Sigmoid colon (tissue), 7 donors: ENCODE data around the gene BTG3. TPM values are rescaled to one million over a fixed set of nuclear protein-coding genes. Genes with fewer than 3 reads are reported as not detected.

Experiments used
- DNase-seq: peaks from one replicate; pipeline ENCODE4 v3.0.0-alpha.2; 2019
- H3K27ac ChIP-seq, 4 donors: fragments of 200-600 bp; sonication (generic); one replicate each; pipeline ENCODE4 v1.5.1; 2016 to 2019; ENCODE audit warnings: mild to moderate bottlenecking in 1 of 4
- H3K27me3 ChIP-seq, 3 donors: fragments of 200-600 bp; sonication (generic); one replicate each; pipeline ENCODE4 v1.5.1; 2019; ENCODE audit warnings: mild to moderate bottlenecking in 1 of 3
- H3K36me3 ChIP-seq, 4 donors: fragments of 200-600 bp; sonication (generic); one replicate each; pipeline ENCODE4 v1.5.1; 2016 to 2019
- H3K4me1 ChIP-seq, 4 donors: fragments of 200-600 bp; sonication (generic); one replicate each; pipeline ENCODE4 v1.5.1; 2017 to 2019
- H3K4me3 ChIP-seq, 4 donors: fragments of 200-600 bp; sonication (generic); one replicate each; pipeline ENCODE4 v1.5.1; 2017 to 2019; ENCODE audit warnings: mild to moderate bottlenecking in 2 of 4, moderate library complexity in 1 of 4
- H3K9me3 ChIP-seq, 4 donors: fragments of 200-600 bp in 3 of 4; sonication (generic) in 3 of 4; one replicate each; pipeline versions ENCODE4 v1.5.1 to v1.6.1; 2013 to 2019
- EP300 ChIP-seq, 4 donors: sonication (generic); formaldehyde crosslinking; IDR thresholded peaks; one replicate each; pipeline ENCODE4 v1.6.1; 2017; ENCODE audit warnings: antibody characterized with exemption in 4 of 4
- POLR2A ChIP-seq, 2 donors: fragments of 450-650 bp; IDR thresholded peaks; one replicate each; pipeline ENCODE4 v1.6.1; 2016; ENCODE audit warnings: antibody characterized with exemption in 2 of 2, mild to moderate bottlenecking in 2 of 2, moderate library complexity in 2 of 2
- POLR2AphosphoS5 ChIP-seq, 4 donors: sonication (generic); formaldehyde crosslinking; IDR thresholded peaks; one replicate each; pipeline ENCODE4 v1.6.1; 2017; ENCODE audit warnings: antibody characterized with exemption in 4 of 4
- WGBS, 2 donors: extraction: QIAGEN DNeasy Blood & Tissue Kit; methylation state at CpG; one replicate each; pipeline ENCODE4 v1.1.7; 2013; 5-methylcytosine and 5-hydroxymethylcytosine counted together
- intact Hi-C: fragments of 100-400 bp; cut with DNase I; formaldehyde crosslinking; loops from one replicate; pipeline ENCODE4 v1.15.1; 2023
- polyA plus RNA-seq, 3 donors: library from polyadenylated mRNA; stranded (reverse); fragments of 200-250 nt; gene quantifications; one replicate each; pipeline ENCODE4 v1.2.3, GENCODE V29; 2013
- total RNA-seq, 4 donors: library from RNA; depleted of rRNA; stranded (reverse); fragments of >200 nt; gene quantifications; one replicate each; pipeline ENCODE4 v1.1.0, GENCODE V29; 2016
- TF ChIP-seq, protein P1 (sequence below), 4 experiments: fragments of 450-650 bp in 3 of 4; fragments of 200-600 bp in 1 of 4; IDR thresholded peaks; one replicate each; pipeline ENCODE4 v1.5.1; 2016 to 2019; ENCODE audit warnings: antibody characterized with exemption in 4 of 4, mild to moderate bottlenecking in 3 of 4, moderate library complexity in 2 of 4
- donor health status: healthy with polysubstance abuse.
- donor health status: Bipolar disorder and iron deficiency.
- donor health status: healthy.

The BTG3 gene, protein sequence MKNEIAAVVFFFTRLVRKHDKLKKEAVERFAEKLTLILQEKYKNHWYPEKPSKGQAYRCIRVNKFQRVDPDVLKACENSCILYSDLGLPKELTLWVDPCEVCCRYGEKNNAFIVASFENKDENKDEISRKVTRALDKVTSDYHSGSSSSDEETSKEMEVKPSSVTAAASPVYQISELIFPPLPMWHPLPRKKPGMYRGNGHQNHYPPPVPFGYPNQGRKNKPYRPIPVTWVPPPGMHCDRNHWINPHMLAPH
- total RNA-seq (100 to 1,000 TPM in 1 of 4 donors, 10 to 100 TPM in 3; 36.1 to 115 (median 62.7) TPM), polyA plus RNA-seq (10 to 100 TPM; 19.0 to 23.4 (median 21.2) TPM)

DNA sequence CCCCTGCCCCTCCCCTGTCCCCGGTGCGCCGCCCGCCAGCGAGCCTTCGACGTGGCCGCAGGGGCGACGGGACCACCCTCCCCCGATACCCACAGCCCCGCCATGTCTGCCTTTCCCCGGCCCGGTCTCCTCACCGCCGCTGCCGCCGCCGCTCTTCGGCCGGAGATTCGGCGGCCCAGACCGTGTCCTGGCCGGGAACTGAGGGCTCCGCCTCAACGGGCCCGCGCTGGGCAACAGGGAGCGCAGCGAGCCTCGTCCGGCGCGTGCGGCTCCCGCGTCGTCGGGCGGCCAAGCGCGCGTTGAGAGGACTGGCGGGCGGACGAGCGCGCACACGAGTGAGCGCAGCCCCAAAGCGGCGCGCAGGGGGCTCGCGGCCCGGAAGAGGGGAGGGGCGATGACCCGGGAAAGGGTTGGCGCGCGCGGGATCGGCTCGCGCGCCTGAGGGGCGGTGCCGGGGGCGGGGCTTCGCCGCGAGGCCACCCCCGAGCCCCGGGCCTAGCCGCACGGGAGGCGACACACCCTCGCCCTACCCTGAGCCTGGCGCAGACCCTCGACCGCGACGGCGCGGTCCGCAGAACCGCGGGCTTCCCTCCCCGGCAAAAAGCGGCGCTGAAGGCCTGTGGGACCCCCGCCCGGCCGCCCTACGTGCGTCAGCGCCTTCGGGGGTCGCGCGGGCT is at the start of gene BTG3:
BTG3 (minus strand) TSS at position 337 of the 677 bp plus-strand sequence. CDS start 3,757 bp downstream, outside the sequence.
- Histone ChIP-seq H3K4me1 (peaks cover 0 to 37% (median 31%) of the 10 kb centered on the region in 4 donors), H3K9me3 (no peaks in the 10 kb centered on the region), H3K36me3 (no peaks in the 10 kb centered on the region), H3K4me3 (peak within 1 kb of the TSS; percentile 85 to 90 (median 88)), H3K27me3 (no peaks in the 10 kb centered on the region), H3K27ac (peak within 1 kb of the TSS; percentile 94 to 96 (median 96))
- peak; percentile 90 for DNase-seq
- WGBS, 2 donors: 1 to 4% methylated on average over 102 of the region's 102 CpGs
- TF ChIP-seq POLR2A (IDR thresholded peaks at IDR 0.05) (peak; percentile 31 to 67), EP300 (IDR thresholded peaks at IDR 0.05) (no peak), POLR2AphosphoS5 (IDR thresholded peaks at IDR 0.05) (peak; percentile 94 to 97 (median 96))
- TF ChIP-seq, protein P1, sequence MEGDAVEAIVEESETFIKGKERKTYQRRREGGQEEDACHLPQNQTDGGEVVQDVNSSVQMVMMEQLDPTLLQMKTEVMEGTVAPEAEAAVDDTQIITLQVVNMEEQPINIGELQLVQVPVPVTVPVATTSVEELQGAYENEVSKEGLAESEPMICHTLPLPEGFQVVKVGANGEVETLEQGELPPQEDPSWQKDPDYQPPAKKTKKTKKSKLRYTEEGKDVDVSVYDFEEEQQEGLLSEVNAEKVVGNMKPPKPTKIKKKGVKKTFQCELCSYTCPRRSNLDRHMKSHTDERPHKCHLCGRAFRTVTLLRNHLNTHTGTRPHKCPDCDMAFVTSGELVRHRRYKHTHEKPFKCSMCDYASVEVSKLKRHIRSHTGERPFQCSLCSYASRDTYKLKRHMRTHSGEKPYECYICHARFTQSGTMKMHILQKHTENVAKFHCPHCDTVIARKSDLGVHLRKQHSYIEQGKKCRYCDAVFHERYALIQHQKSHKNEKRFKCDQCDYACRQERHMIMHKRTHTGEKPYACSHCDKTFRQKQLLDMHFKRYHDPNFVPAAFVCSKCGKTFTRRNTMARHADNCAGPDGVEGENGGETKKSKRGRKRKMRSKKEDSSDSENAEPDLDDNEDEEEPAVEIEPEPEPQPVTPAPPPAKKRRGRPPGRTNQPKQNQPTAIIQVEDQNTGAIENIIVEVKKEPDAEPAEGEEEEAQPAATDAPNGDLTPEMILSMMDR (IDR thresholded peaks at IDR 0.05): no peak
- intact Hi-C loops: loop anchor here (5.0 to 10.0 kb wide), 2 partner anchors 205 to 1878 kb away; partner anchors contain the start of gene C21orf91

DNA sequence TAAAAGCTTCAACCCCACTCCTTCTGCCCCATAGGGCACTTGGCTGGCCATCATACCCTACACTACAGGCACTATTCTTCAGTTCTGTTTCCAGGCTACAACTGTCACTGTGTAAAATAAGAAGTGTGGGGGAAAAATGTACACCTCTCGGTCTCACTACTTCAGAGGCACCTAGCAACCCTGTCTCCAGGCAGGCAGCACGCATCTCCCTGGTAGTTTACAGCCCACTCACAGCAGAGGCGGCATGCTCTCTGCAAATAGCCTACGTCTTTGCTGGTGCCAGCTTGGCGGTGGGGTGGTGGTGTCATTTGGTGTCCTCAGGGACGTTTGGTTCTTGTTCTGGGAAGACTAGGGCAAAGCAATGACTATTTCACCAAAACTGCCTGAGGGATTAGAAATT is 48.2 kb upstream of the BTG3 start:
- intact Hi-C loops: no loop called here
- H3K9me3 ChIP-seq: no peaks in the 10 kb centered on the region
- no peak for TF ChIP-seq POLR2A (IDR thresholded peaks at IDR 0.05)
- TF ChIP-seq, protein P1 (IDR thresholded peaks at IDR 0.05): no peak
- no peak for TF ChIP-seq POLR2AphosphoS5 (IDR thresholded peaks at IDR 0.05)
- TF ChIP-seq EP300 (IDR thresholded peaks at IDR 0.05): no peak
- H3K4me1 ChIP-seq: no peaks in the 10 kb centered on the region
- H3K4me3 ChIP-seq: no peak overlapping the region
- H3K36me3 ChIP-seq: no peaks in the 10 kb centered on the region
- no peak for DNase-seq
- no peaks in the 10 kb centered on the region for H3K27me3 ChIP-seq
- 49 to 64% methylated on average over 6 of the region's 6 CpGs for WGBS, 2 donors
- H3K27ac ChIP-seq: no peak overlapping the region

DNA sequence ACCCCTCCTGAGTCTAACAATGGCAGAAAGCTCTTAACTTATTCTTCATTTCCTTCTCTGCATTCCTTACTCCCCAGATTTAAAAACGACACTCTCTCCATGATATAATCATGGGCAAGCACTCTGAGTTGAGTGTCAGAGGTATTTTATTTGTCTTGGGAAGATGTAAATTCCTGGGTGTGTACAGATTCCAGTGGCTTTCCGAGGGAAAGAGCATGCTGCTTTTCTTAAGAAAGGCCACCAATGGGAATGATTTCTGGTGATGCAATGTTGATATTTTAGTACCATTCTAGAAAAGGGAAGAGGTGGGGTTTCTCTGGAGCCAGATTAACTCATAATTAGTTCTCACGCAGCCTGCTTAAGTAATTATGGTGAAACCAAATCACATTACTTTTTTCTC is 47.8 kb upstream of the BTG3 start:
- Histone ChIP-seq H3K4me1 (no peaks in the 10 kb centered on the region), H3K27me3 (no peaks in the 10 kb centered on the region), H3K4me3 (no peak overlapping the region), H3K27ac (no peak overlapping the region), H3K36me3 (no peaks in the 10 kb centered on the region), H3K9me3 (no peaks in the 10 kb centered on the region)
- TF ChIP-seq POLR2AphosphoS5 (IDR thresholded peaks at IDR 0.05): no peak
- TF ChIP-seq POLR2A (IDR thresholded peaks at IDR 0.05): no peak
- no peak for TF ChIP-seq EP300 (IDR thresholded peaks at IDR 0.05)
- no peak for DNase-seq
- 8 to 39% methylated on average over 3 of the region's 3 CpGs for WGBS, 2 donors
- intact Hi-C loops: no loop called here

DNA sequence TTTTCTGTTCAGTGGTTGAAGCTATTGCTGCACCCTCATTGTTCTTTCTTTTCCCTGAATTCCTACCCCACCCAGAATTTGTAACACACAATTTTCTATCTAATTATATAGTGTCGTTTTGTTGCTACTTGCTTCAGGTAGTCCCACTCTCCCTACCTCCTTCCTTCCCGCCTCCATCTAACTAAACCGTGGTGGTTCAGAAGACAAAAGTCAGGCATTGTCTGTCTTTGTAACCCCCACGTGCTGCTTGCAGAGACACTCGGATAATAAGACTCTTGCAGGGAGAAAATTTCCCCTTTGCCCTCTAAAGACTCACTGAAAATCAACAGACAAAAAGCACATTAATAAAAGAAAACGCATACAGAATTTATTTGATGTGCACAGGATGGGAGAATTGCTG is 46.2 kb upstream of the BTG3 start:
- intact Hi-C loops: no loop called here
- WGBS, 2 donors: 65 to 85% methylated on average over 6 of the region's 6 CpGs
- no peaks in the 10 kb centered on the region for H3K36me3 ChIP-seq
- H3K9me3 ChIP-seq: no peaks in the 10 kb centered on the region
- TF ChIP-seq EP300 (IDR thresholded peaks at IDR 0.05) (no peak), POLR2AphosphoS5 (IDR thresholded peaks at IDR 0.05) (no peak), POLR2A (IDR thresholded peaks at IDR 0.05) (no peak)
- TF ChIP-seq, protein P1 (IDR thresholded peaks at IDR 0.05): no peak
- H3K27me3 ChIP-seq: no peaks in the 10 kb centered on the region
- no peak for DNase-seq
- H3K27ac ChIP-seq: no peak overlapping the region
- H3K4me3 ChIP-seq: no peak overlapping the region
- H3K4me1 ChIP-seq: no peaks in the 10 kb centered on the region

DNA sequence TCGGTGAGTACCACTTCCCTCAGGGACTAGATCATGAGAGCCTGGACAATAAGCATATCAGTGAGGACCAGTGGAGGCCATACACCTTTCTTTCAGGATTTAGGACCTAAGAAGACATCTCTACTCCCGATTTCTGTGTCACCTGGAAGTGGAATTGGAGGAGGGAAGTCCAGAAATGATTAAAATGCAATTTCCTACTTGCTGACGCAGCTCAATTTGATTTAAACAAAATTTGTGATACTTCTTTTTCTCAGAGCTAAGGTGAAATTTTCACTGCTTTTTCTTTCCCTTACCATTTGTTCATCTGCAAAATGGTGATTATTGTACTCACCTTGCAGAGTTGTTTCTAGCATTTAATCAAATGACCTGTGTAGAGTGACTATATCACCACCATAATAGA is 38.8 kb upstream of the BTG3 start:
- H3K4me3 ChIP-seq: no peak overlapping the region
- no peaks in the 10 kb centered on the region for H3K4me1 ChIP-seq
- H3K27me3 ChIP-seq: no peaks in the 10 kb centered on the region
- 81 to 82% methylated on average over 3 of the region's 3 CpGs for WGBS, 2 donors
- peaks cover 0 to 2% (median 0%) of the 10 kb centered on the region in 4 donors for H3K9me3 ChIP-seq
- intact Hi-C loops: no loop called here
- TF ChIP-seq, protein P1 (IDR thresholded peaks at IDR 0.05): no peak
- no peak for TF ChIP-seq POLR2AphosphoS5 (IDR thresholded peaks at IDR 0.05)
- H3K27ac ChIP-seq: no peak overlapping the region
- H3K36me3 ChIP-seq: no peaks in the 10 kb centered on the region
- DNase-seq: no peak
